Activated CD4-positive, alpha-beta memory T cell treated with anti-CD3 and anti-CD28 coated beads, Interleukin-2, amount 10 ng/mL, durations not matched to agents 7 days and 5 days (primary cell): Measurements from ENCODE around the gene IFNAR1. TPM values are rescaled to one million over a fixed set of nuclear protein-coding genes. Genes with fewer than 3 reads are reported as not detected.

Experiments
- CTCF ChIA-PET: fragments of 350-600 bp; sonication (Branson Sonifier 250); formaldehyde crosslinking; loops from one replicate; lab custom pipeline; 2021; ENCODE audit warnings: antibody characterized with exemption, inconsistent platforms; lab: Charles Lee
- POLR2A ChIA-PET: fragments of 350-600 bp; sonication (Branson Sonifier 250); formaldehyde crosslinking; loops from one replicate; lab custom pipeline; 2021; ENCODE audit warnings: antibody characterized with exemption; lab: Charles Lee
- DNase-seq: peaks from one replicate; pipeline ENCODE4 v3.0.0-alpha.2; 2020
- H3K27ac Mint-ChIP-seq: one replicate; pipeline ENCODE4 v1.8.0; 2021; ENCODE audit warnings: mild to moderate bottlenecking, mixed read lengths
- H3K27me3 Mint-ChIP-seq: one replicate; pipeline ENCODE4 v1.8.0; 2021; ENCODE audit warnings: mixed read lengths
- H3K36me3 Mint-ChIP-seq: one replicate; pipeline ENCODE4 v1.8.0; 2021; ENCODE audit warnings: low read depth, mixed read lengths
- H3K4me1 Mint-ChIP-seq: one replicate; pipeline ENCODE4 v1.8.0; 2021; ENCODE audit warnings: mixed read lengths
- H3K4me3 Mint-ChIP-seq: one replicate; pipeline ENCODE4 v1.8.0; 2021; ENCODE audit warnings: mild to moderate bottlenecking, mixed read lengths
- H3K9me3 Mint-ChIP-seq: one replicate; pipeline ENCODE4 v1.8.0; 2021; ENCODE audit warnings: mixed read lengths
- total RNA-seq, 2 experiments: library from RNA; stranded (reverse); gene quantifications; one replicate each; pipeline ENCODE4 v1.2.3, GENCODE V29; 2021

IFNAR1 gene
- total RNA-seq, 2 experiments from 2014 or later: 38.6 to 39.3 TPM

- H3K27ac Mint-ChIP-seq: peak overlapping the region; percentile 33
- peaks cover 44% of the 10 kb centered on the region for H3K36me3 Mint-ChIP-seq
- DNase-seq: no peak
- ChIA-PET POLR2A (interaction anchor here (1.1 to 2.7 kb wide), 7 partner anchors 11 to 104 kb away, joined by 3 to 21 read pairs (median 5); partner anchors contain the start of gene IL10RB), CTCF (interaction anchor here (0.9 to 6.8 kb wide), 3 partner anchors 30 to 131 kb away, joined by 3 to 55 read pairs (median 4); no protein-coding TSS in a partner anchor)
- peaks cover 17% of the 10 kb centered on the region for H3K9me3 Mint-ChIP-seq
- peaks cover 53% of the 10 kb centered on the region for H3K4me1 Mint-ChIP-seq
- H3K4me3 Mint-ChIP-seq: no peak overlapping the region
- no peaks in the 10 kb centered on the region for H3K27me3 Mint-ChIP-seq
Measured at GRCh38 chr21:33330726-33331125, 6.0 kb downstream of the IFNAR1 start.

GRCh38 chr21:33332143-33332542, 7.4 kb downstream of the IFNAR1 start:
- peaks cover 46% of the 10 kb centered on the region for H3K4me1 Mint-ChIP-seq
- H3K4me3 Mint-ChIP-seq: no peak overlapping the region
- H3K9me3 Mint-ChIP-seq: peaks cover 17% of the 10 kb centered on the region
- CTCF ChIA-PET: interaction anchor here (0.9 to 6.8 kb wide), 8 partner anchors 12 to 273 kb away, joined by 3 to 55 read pairs (median 4); no protein-coding TSS in a partner anchor
- peak; percentile 32 for DNase-seq
- POLR2A ChIA-PET: interaction anchor here (0.9 to 2.7 kb wide), 10 partner anchors 8 to 560 kb away, joined by 3 to 21 read pairs (median 5); partner anchors contain the start of genes DONSON and IL10RB
- H3K36me3 Mint-ChIP-seq: peaks cover 47% of the 10 kb centered on the region
- no peaks in the 10 kb centered on the region for H3K27me3 Mint-ChIP-seq
- peak overlapping the region; percentile 73 for H3K27ac Mint-ChIP-seq

GRCh38 chr21:33334191-33334590, 9.4 kb downstream of the IFNAR1 start:
- H3K27me3 Mint-ChIP-seq: no peaks in the 10 kb centered on the region
- no peak overlapping the region for H3K4me3 Mint-ChIP-seq
- DNase-seq: no peak
- ChIA-PET POLR2A (interaction anchor here (1.4 kb wide), 1 partner anchor 9 kb away, joined by 5 read pairs; the partner anchor contains the start of gene IFNAR1), CTCF (interaction anchor here (1.3 kb wide), 1 partner anchor 9 kb away, joined by 3 read pairs; the partner anchor contains the start of gene IFNAR1)
- peaks cover 48% of the 10 kb centered on the region for H3K36me3 Mint-ChIP-seq
- H3K27ac Mint-ChIP-seq: no peak overlapping the region
- H3K4me1 Mint-ChIP-seq: peaks cover 32% of the 10 kb centered on the region
- peaks cover 17% of the 10 kb centered on the region for H3K9me3 Mint-ChIP-seq

GRCh38 chr21:33334824-33335223, 10.1 kb downstream of the IFNAR1 start:
- Mint-ChIP-seq H3K36me3 (peaks cover 50% of the 10 kb centered on the region), H3K9me3 (peaks cover 17% of the 10 kb centered on the region), H3K4me1 (peaks cover 32% of the 10 kb centered on the region), H3K27ac (no peak overlapping the region), H3K4me3 (no peak overlapping the region), H3K27me3 (no peaks in the 10 kb centered on the region)
- no peak for DNase-seq
- CTCF ChIA-PET: interaction anchor here (0.6 to 1.3 kb wide), 2 partner anchors 10 to 42 kb away, joined by 3 read pairs; partner anchors contain the start of gene IFNAR1
- POLR2A ChIA-PET: interaction anchor here (1.4 kb wide), 1 partner anchor 10 kb away, joined by 5 read pairs; the partner anchor contains the start of gene IFNAR1

DNA sequence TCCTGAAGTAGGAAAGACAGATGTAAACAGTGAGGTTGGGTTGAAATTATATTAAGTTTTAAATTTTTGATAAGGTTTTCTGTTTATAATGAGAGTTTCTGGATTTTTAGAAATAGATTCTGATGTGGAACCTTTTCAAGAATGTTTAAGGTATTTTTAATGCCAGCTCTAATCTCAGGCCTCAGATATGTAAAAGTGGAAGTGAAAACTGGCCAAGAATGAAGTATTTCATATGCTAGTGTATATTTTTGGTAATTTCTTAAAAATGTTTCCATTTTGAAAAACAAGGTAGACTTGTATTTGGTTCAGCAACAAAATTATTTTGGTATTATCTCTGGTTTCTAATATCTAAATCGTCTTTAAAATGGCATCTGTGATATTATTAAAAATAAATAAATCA, 14.4 kb downstream of the IFNAR1 start:
- POLR2A ChIA-PET: no interaction called here
- H3K4me1 Mint-ChIP-seq: no peaks in the 10 kb centered on the region
- no peak for DNase-seq
- no peak overlapping the region for H3K27ac Mint-ChIP-seq
- no peak overlapping the region for H3K4me3 Mint-ChIP-seq
- H3K27me3 Mint-ChIP-seq: no peaks in the 10 kb centered on the region
- CTCF ChIA-PET: interaction anchor here (1.0 to 2.8 kb wide), 2 partner anchors 22 kb away, joined by 3 to 14 read pairs; no protein-coding TSS in a partner anchor
- peaks cover 3% of the 10 kb centered on the region for H3K9me3 Mint-ChIP-seq
- H3K36me3 Mint-ChIP-seq: peaks cover 33% of the 10 kb centered on the region

DNA sequence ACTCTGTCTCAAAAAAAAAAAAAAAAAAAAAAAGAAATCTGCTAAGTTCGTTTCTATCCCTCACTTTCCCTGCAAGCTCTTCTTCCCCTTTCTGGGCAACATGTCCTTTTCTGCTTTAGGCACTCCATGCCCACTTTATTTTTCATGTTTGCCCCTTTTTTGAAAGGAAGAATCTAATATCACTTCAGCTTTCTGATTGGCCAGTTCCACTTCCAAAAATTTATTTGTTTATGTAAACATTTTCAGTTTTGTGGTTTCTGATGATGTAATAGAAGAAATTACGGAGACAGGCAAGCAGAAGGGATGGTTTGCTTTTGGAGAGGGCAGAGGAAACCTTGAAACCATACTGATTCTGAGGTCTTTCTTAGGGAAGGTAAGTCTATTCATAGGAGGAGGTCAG, 15.1 kb downstream of the IFNAR1 start:
- ChIA-PET POLR2A (no interaction called here), CTCF (interaction anchor here (1.4 to 2.8 kb wide), 2 partner anchors 15 to 22 kb away, joined by 5 to 14 read pairs; partner anchors contain the start of gene IFNAR1)
- H3K27ac Mint-ChIP-seq: no peak overlapping the region

DNA sequence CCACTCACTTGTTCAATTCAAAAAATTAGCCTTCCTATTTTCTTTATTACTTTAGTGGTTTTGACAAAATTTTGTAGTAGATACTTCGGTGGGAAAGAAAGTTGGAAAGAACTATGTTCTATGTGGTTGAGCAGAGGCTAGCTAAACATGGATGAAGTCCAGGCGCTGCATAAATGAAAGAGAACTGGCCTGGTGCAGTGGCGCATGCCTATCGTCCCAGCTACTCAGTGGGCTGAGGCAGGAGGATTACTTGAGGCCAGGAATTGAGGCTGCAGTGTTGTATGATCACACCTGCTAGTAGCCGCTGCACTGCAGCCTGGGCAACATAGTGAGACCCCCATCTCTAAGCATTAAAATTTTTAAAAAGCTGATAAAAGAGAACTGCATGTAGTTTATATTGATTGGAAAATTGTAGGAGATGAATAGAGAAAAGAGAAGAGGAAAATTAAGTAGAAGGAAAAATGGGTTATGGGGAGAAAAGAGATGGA, 21.0 kb downstream of the IFNAR1 start:
- Mint-ChIP-seq H3K27ac (no peak overlapping the region), H3K36me3 (peaks cover 46% of the 10 kb centered on the region), H3K4me3 (no peak overlapping the region), H3K9me3 (no peaks in the 10 kb centered on the region), H3K27me3 (no peaks in the 10 kb centered on the region), H3K4me1 (no peaks in the 10 kb centered on the region)
- DNase-seq: no peak
- ChIA-PET CTCF (interaction anchor here (0.6 to 11.1 kb wide), 4 partner anchors 15 to 260 kb away, joined by 3 to 87 read pairs (median 6); partner anchors contain the start of gene IFNAR1), POLR2A (no interaction called here)

More for the DNA sequence above, 15.1 kb downstream of the IFNAR1 start:
- no peak overlapping the region for H3K4me3 Mint-ChIP-seq
- H3K4me1 Mint-ChIP-seq: no peaks in the 10 kb centered on the region
- H3K9me3 Mint-ChIP-seq: no peaks in the 10 kb centered on the region
- peaks cover 30% of the 10 kb centered on the region for H3K36me3 Mint-ChIP-seq
- H3K27me3 Mint-ChIP-seq: no peaks in the 10 kb centered on the region
- no peak for DNase-seq

- H3K9me3 Mint-ChIP-seq: no peaks in the 10 kb centered on the region
- H3K36me3 Mint-ChIP-seq: peaks cover 36% of the 10 kb centered on the region
- no peak for DNase-seq
- POLR2A ChIA-PET: interaction anchor here (1.2 kb wide), 1 partner anchor 22 kb away, joined by 3 read pairs; no protein-coding TSS in a partner anchor
- H3K4me3 Mint-ChIP-seq: no peak overlapping the region
- no peaks in the 10 kb centered on the region for H3K27me3 Mint-ChIP-seq
- H3K4me1 Mint-ChIP-seq: no peaks in the 10 kb centered on the region
- H3K27ac Mint-ChIP-seq: no peak overlapping the region
- CTCF ChIA-PET: interaction anchor here (1.1 to 11.1 kb wide), 5 partner anchors 12 to 152 kb away, joined by 5 to 87 read pairs (median 7); no protein-coding TSS in a partner anchor
Measured at GRCh38 chr21:33348706-33349105, 23.9 kb downstream of the IFNAR1 start.

DNA sequence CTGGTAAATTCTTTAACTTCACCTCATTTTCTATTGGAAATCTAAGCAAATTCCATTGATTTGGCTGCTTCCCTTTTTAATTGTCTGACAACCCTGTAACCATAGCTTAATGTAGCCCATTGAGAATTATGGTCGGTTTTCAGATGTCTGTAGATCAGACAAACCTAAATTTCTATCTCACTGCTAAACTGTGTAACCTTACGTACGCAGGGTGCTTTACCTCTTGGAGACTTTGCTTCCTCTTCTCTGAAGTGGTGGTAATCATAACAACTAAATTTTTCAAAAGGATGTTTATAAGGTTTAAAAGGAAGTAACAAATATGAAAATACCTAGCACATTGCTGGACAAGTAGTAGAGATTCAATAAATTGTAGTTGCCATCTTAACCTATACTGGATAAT, 25.9 kb downstream of the IFNAR1 start:
- H3K9me3 Mint-ChIP-seq: no peaks in the 10 kb centered on the region
- no peak overlapping the region for H3K4me3 Mint-ChIP-seq
- H3K36me3 Mint-ChIP-seq: peaks cover 38% of the 10 kb centered on the region
- H3K27me3 Mint-ChIP-seq: no peaks in the 10 kb centered on the region
- H3K27ac Mint-ChIP-seq: no peak overlapping the region
- ChIA-PET CTCF (interaction anchor here (11.1 kb wide), 1 partner anchor 10 kb away, joined by 87 read pairs; no protein-coding TSS in a partner anchor), POLR2A (no interaction called here)
- no peak for DNase-seq
- H3K4me1 Mint-ChIP-seq: peaks cover 7% of the 10 kb centered on the region

GRCh38 chr21:33355355-33355754, 30.6 kb downstream of the IFNAR1 start:
- H3K4me1 Mint-ChIP-seq: peaks cover 13% of the 10 kb centered on the region

DNA sequence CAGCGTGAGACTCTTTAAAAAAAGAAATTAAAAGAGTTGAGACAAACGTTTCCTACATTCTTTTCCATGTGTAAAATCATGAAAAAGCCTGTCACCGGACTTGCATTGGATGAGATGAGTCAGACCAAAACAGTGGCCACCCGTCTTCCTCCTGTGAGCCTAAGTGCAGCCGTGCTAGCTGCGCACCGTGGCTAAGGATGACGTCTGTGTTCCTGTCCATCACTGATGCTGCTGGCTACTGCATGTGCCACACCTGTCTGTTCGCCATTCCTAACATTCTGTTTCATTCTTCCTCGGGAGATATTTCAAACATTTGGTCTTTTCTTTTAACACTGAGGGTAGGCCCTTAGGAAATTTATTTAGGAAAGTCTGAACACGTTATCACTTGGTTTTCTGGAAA, 31.2 kb downstream of the IFNAR1 start:
- POLR2A ChIA-PET: no interaction called here
- DNase-seq: no peak
- CTCF ChIA-PET: no interaction called here
- H3K9me3 Mint-ChIP-seq: no peaks in the 10 kb centered on the region
- peaks cover 22% of the 10 kb centered on the region for H3K36me3 Mint-ChIP-seq
- no peak overlapping the region for H3K4me3 Mint-ChIP-seq
- peaks cover 17% of the 10 kb centered on the region for H3K4me1 Mint-ChIP-seq
- H3K27ac Mint-ChIP-seq: no peak overlapping the region
- no peaks in the 10 kb centered on the region for H3K27me3 Mint-ChIP-seq

More at GRCh38 chr21:33355355-33355754, 30.6 kb downstream of the IFNAR1 start:
- DNase-seq: no peak
- Mint-ChIP-seq H3K36me3 (peaks cover 25% of the 10 kb centered on the region), H3K4me3 (no peak overlapping the region), H3K9me3 (no peaks in the 10 kb centered on the region), H3K27ac (no peak overlapping the region), H3K27me3 (no peaks in the 10 kb centered on the region)
- CTCF ChIA-PET: no interaction called here
- POLR2A ChIA-PET: no interaction called here

DNA sequence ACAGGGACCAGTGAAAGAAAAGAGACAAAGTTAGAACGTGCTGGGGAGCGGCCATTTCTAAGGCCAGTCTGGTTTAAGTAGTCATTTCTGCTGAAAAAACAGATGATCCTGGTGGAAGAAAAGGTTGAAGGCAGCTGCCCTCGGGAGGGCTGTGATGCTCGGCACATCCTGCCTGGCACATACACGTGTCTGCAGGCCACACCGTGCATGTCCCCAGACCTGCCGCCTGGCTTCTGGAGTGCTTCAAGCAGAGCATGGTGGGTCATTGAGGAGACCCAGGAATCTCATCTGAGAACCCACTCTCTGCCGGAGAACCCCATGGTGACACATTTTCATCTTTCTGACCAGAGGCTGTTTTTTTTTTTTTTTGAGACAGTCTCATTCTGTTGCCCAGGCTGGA, 32.4 kb downstream of the IFNAR1 start:
- H3K4me1 Mint-ChIP-seq: peaks cover 26% of the 10 kb centered on the region

GRCh38 chr21:33359446-33359845, 34.7 kb downstream of the IFNAR1 start:
- POLR2A ChIA-PET: no interaction called here
- Mint-ChIP-seq H3K4me1 (peaks cover 32% of the 10 kb centered on the region), H3K9me3 (no peaks in the 10 kb centered on the region), H3K4me3 (no peak overlapping the region), H3K36me3 (peaks cover 19% of the 10 kb centered on the region), H3K27ac (no peak overlapping the region), H3K27me3 (no peaks in the 10 kb centered on the region)
- no peak for DNase-seq
- CTCF ChIA-PET: interaction anchor here (0.7 to 4.7 kb wide), 5 partner anchors 11 to 229 kb away, joined by 3 to 87 read pairs (median 47); partner anchors contain the start of genes DONSON and IFNAR1

More for the DNA sequence above, 32.4 kb downstream of the IFNAR1 start:
- DNase-seq: no peak
- ChIA-PET POLR2A (no interaction called here), CTCF (no interaction called here)
- no peaks in the 10 kb centered on the region for H3K27me3 Mint-ChIP-seq
- H3K4me3 Mint-ChIP-seq: no peak overlapping the region
- H3K9me3 Mint-ChIP-seq: no peaks in the 10 kb centered on the region
- no peak overlapping the region for H3K27ac Mint-ChIP-seq
- H3K36me3 Mint-ChIP-seq: peaks cover 22% of the 10 kb centered on the region
